AG10803 (cell line): Measurements from ENCODE around the gene NUFIP1.

Experiments used
- DNase-seq: peaks from one replicate; pipeline ENCODE4 v3.0.0; 2010; ENCODE audit warnings: low read depth
- H3K4me3 ChIP-seq: 2 replicates; pipeline ENCODE4 v1.5.1; 2011; ENCODE audit warnings: mild to moderate bottlenecking, low read length, control low read depth
- TF ChIP-seq, protein P1 (sequence below): conservative IDR thresholded peaks from 2 replicates; pipeline ENCODE4 v1.5.1; 2011; ENCODE audit warnings: mild to moderate bottlenecking, low read length, control low read depth, inconsistent platforms

NUFIP1 gene

GRCh38 chr13:44908712-44909111 lies 80.6 kb downstream of the NUFIP1 start:
- no peak overlapping the region for H3K4me3 ChIP-seq
- no peak for DNase-seq
- TF ChIP-seq, protein P1, sequence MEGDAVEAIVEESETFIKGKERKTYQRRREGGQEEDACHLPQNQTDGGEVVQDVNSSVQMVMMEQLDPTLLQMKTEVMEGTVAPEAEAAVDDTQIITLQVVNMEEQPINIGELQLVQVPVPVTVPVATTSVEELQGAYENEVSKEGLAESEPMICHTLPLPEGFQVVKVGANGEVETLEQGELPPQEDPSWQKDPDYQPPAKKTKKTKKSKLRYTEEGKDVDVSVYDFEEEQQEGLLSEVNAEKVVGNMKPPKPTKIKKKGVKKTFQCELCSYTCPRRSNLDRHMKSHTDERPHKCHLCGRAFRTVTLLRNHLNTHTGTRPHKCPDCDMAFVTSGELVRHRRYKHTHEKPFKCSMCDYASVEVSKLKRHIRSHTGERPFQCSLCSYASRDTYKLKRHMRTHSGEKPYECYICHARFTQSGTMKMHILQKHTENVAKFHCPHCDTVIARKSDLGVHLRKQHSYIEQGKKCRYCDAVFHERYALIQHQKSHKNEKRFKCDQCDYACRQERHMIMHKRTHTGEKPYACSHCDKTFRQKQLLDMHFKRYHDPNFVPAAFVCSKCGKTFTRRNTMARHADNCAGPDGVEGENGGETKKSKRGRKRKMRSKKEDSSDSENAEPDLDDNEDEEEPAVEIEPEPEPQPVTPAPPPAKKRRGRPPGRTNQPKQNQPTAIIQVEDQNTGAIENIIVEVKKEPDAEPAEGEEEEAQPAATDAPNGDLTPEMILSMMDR = no peak

DNA sequence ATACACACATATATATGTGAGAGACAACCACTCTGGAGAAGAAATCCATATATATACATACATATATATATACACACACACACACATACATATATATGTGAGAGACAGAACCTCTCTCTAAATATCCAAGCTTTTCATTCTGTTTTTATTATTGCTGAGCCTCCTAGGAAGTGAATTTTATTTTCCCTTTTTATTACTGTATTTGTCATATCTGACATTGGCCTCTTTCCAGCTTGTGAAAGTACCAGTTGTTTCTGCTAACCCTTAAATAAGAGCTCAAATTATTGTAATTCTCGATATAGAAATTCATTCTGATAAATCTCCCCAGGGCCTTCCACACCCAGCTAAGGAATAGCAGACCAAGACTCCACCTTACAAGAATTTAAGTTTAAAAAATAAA lies 81.0 kb downstream of the NUFIP1 start:
- TF ChIP-seq, protein P1 = no peak
- DNase-seq = no peak
- H3K4me3 ChIP-seq = no peak overlapping the region

DNA sequence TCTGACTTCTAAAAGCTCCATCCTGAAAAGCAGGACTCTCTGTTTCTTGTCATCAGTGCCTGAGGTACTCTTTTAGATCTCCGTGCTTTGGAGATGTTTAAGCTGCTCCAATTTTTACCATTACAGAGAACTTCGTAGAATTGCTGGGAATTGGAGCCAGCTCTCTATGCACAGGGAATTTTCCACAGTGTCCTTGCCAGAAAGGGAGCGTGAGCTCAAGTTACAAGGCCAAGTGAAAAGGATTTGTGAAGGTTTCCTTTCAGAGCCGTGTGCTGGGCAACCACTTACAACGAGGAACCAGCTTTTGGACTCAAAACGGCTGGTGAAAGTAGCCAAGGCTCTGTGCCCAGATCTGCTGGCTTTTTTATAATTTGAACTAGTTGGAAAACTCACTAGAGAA lies 82.6 kb downstream of the NUFIP1 start:
- H3K4me3 ChIP-seq = no peak overlapping the region
- peak; percentile 71 for DNase-seq
- TF ChIP-seq, protein P1 = no peak

DNA sequence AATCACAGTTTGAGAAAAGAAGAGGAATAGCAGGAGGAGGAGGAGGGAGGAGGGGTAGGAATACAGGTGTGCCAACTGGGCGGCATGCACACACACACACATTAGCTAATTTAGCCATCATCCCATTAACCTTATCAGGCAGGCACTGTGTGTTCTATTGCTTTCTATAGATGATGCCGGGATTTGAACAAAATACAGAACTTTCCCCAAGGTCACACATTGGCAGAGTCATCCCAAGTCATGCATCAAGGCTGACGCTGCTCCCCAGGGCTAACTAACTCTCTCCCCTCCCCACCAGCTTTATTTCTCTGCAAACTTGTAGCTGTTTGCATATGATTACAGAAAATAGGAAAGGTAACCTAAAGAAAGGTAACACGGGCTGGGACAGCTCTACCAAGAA lies 83.0 kb downstream of the NUFIP1 start:
- DNase-seq = no peak
- TF ChIP-seq, protein P1 = no peak

DNA sequence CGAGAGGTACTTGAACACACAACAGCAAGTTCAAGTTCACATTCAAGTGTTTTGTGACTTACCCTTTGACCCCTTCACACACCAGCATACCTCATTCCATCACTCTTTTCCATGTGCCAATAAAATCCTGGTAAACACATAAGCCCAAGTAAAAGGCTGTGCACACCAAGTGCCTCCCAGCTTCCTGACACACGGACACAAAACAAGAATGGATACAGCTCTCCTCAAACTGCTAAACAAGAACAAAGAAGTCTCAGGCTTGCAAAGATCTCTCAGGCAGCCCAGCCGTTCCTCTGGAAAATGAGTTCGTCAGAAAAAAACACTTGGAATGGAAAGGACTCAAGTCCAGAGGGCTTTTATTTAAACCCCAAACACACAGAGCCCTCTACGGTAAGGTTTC lies 83.7 kb downstream of the NUFIP1 start:
- DNase-seq = no peak
- H3K4me3 ChIP-seq = no peak overlapping the region
- TF ChIP-seq, protein P1 = no peak

More for the DNA sequence above, 83.0 kb downstream of the NUFIP1 start:
- H3K4me3 ChIP-seq = no peak overlapping the region

DNA sequence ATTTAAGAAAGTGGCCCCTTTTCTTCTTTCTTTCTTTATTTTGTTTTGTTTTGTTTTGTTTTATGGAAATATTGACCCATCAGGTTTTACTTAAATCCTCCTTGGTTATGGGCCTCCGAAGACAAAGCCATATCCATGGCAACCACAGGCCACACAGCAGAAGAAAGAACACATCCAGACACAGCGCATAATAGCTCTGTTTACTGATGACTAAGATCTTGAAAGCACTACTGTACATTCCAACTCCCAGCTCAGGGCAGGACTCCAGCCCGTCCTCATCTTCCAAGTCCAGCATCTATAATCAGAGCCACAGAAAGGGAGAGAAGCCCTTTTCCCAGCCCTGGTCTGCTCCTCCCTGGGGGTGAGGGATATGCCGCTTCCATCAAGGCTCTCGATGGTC lies 84.3 kb downstream of the NUFIP1 start:
- peak; percentile 99 for DNase-seq
- TF ChIP-seq, protein P1 = no peak
- H3K4me3 ChIP-seq = no peak overlapping the region

- H3K4me3 ChIP-seq = no peak overlapping the region
- TF ChIP-seq, protein P1 = no peak
- DNase-seq = peak; percentile 98
These were observed 85.7 kb downstream of the NUFIP1 start for GRCh38 chr13:44903574-44903985.
